ENCODE results near the gene TMEM53. TPM values are rescaled to one million over a fixed set of nuclear protein-coding genes. Genes with fewer than 3 reads are reported as not detected.

TMEM53 gene
- total RNA-seq, 1 donor from 2014 or later = 7.3 TPM

DNA sequence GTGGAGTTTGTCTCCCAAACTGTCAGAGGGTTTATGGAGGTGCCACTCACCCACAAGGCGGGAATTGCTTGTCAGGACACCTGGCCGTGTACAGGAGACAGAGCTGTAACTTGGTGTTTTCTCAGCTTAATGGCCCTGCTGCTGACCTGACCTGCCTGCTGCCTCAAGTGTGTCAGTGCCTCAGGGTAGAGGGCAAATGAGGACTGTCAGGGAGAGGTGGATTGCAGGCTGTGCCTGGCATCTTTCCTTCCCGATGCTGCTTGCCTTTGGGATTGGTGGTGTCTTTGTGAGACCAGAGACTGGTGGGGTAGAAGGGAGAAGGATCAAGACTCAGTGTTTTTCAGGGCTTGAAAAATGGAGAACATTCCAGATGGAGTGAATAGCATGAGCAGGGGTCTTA lies 31.4 kb downstream of the TMEM53 start:
- Mint-ChIP-seq H3K9me3 (ENCODE audit: unreplicated experiment) (no peaks in the 10 kb centered on the region), H3K4me3 (ENCODE audit: unreplicated experiment) (no peak overlapping the region), H3K27me3 (ENCODE audit: low read depth, unreplicated experiment) (no peaks in the 10 kb centered on the region), H3K4me1 (ENCODE audit: low read depth, unreplicated experiment) (peaks cover 5% of the 10 kb centered on the region), H3K27ac (ENCODE audit: unreplicated experiment) (no peak overlapping the region), H3K36me3 (ENCODE audit: low read depth, unreplicated experiment) (peaks cover 18% of the 10 kb centered on the region)
- Histone ChIP-seq H3K9ac (ENCODE audit: low read length) (no peak overlapping the region), H3K27me3 (ENCODE audit: insufficient read depth, low read length) (no peaks in the 10 kb centered on the region), H3K36me3 (ENCODE audit: insufficient read depth, low read length) (peaks cover 23% of the 10 kb centered on the region), H2AFZ (ENCODE audit: low read depth, low read length) (no peak overlapping the region), H3K4me2 (ENCODE audit: low read length) (no peak overlapping the region), H3K4me1 (ENCODE audit: insufficient read depth, low read length) (peaks cover 9% of the 10 kb centered on the region), H4K20me1 (ENCODE audit: insufficient read depth, low read length) (peaks cover 56% of the 10 kb centered on the region), H3K4me3 (ENCODE audit: insufficient read depth, low read depth, low read length) (no peak overlapping the region), H3K79me2 (ENCODE audit: insufficient read depth, low read length) (peaks cover 6% of the 10 kb centered on the region), H3K9me3 (ENCODE audit: insufficient read depth, low read depth, low read length) (no peaks in the 10 kb centered on the region), H3K27ac (ENCODE audit: low read depth, low read length) (no peak overlapping the region)
- DNase-seq (ENCODE audit: low read depth) (no peak), FAIRE-seq (no peak)
- TF ChIP-seq, protein P1, sequence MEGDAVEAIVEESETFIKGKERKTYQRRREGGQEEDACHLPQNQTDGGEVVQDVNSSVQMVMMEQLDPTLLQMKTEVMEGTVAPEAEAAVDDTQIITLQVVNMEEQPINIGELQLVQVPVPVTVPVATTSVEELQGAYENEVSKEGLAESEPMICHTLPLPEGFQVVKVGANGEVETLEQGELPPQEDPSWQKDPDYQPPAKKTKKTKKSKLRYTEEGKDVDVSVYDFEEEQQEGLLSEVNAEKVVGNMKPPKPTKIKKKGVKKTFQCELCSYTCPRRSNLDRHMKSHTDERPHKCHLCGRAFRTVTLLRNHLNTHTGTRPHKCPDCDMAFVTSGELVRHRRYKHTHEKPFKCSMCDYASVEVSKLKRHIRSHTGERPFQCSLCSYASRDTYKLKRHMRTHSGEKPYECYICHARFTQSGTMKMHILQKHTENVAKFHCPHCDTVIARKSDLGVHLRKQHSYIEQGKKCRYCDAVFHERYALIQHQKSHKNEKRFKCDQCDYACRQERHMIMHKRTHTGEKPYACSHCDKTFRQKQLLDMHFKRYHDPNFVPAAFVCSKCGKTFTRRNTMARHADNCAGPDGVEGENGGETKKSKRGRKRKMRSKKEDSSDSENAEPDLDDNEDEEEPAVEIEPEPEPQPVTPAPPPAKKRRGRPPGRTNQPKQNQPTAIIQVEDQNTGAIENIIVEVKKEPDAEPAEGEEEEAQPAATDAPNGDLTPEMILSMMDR (IDR thresholded peaks at IDR 0.05; ENCODE audit: insufficient read depth, low read depth, low read length) = no peak
- no peak for TF ChIP-seq EZH2 (IDR thresholded peaks at IDR 0.05; ENCODE audit: insufficient read depth, low read length)

DNA sequence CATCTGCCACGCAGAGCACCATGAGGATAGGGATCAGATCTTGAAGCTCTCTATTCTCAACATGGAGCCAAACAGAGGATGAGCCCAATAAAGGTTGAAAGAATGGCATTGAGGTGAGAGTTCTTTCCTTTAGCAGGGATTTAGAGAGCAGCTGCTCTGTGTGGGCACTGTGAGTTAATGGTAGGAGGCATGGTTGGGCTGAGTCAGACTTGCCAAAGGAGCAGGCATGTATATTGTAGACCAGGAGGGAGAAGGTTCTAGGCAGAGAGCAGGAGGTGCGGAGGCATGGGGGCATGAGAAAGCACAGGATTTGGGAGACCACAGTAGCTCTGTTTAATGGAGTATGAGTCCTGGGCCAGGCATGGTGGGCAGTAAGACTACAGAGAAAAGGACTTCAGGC lies 32.0 kb downstream of the TMEM53 start:
- H3K4me2 ChIP-seq (ENCODE audit: low read length) = no peak overlapping the region
- H3K79me2 ChIP-seq (ENCODE audit: insufficient read depth, low read length) = peaks cover 6% of the 10 kb centered on the region
- H3K9ac ChIP-seq (ENCODE audit: low read length) = no peak overlapping the region
- Mint-ChIP-seq H3K36me3 (ENCODE audit: low read depth, unreplicated experiment) (peaks cover 19% of the 10 kb centered on the region), H3K4me3 (ENCODE audit: unreplicated experiment) (no peak overlapping the region), H3K27ac (ENCODE audit: unreplicated experiment) (no peak overlapping the region), H3K27me3 (ENCODE audit: low read depth, unreplicated experiment) (no peaks in the 10 kb centered on the region), H3K9me3 (ENCODE audit: unreplicated experiment) (no peaks in the 10 kb centered on the region), H3K4me1 (ENCODE audit: low read depth, unreplicated experiment) (peaks cover 5% of the 10 kb centered on the region)
- H3K36me3 ChIP-seq (ENCODE audit: insufficient read depth, low read length) = peaks cover 22% of the 10 kb centered on the region
- H4K20me1 ChIP-seq (ENCODE audit: insufficient read depth, low read length) = peaks cover 51% of the 10 kb centered on the region
- H3K4me1 ChIP-seq (ENCODE audit: insufficient read depth, low read length) = peaks cover 9% of the 10 kb centered on the region
- no peak for FAIRE-seq
- H3K9me3 ChIP-seq (ENCODE audit: insufficient read depth, low read depth, low read length) = no peaks in the 10 kb centered on the region
- H3K27ac ChIP-seq (ENCODE audit: low read depth, low read length) = no peak overlapping the region
- TF ChIP-seq, protein P1 (IDR thresholded peaks at IDR 0.05; ENCODE audit: insufficient read depth, low read depth, low read length) = no peak
- no peak for TF ChIP-seq EZH2 (IDR thresholded peaks at IDR 0.05; ENCODE audit: insufficient read depth, low read length)
- no peak for DNase-seq (ENCODE audit: low read depth)
- H3K27me3 ChIP-seq (ENCODE audit: insufficient read depth, low read length) = no peaks in the 10 kb centered on the region
- H2AFZ ChIP-seq (ENCODE audit: low read depth, low read length) = no peak overlapping the region
- H3K4me3 ChIP-seq (ENCODE audit: insufficient read depth, low read depth, low read length) = no peak overlapping the region

DNA sequence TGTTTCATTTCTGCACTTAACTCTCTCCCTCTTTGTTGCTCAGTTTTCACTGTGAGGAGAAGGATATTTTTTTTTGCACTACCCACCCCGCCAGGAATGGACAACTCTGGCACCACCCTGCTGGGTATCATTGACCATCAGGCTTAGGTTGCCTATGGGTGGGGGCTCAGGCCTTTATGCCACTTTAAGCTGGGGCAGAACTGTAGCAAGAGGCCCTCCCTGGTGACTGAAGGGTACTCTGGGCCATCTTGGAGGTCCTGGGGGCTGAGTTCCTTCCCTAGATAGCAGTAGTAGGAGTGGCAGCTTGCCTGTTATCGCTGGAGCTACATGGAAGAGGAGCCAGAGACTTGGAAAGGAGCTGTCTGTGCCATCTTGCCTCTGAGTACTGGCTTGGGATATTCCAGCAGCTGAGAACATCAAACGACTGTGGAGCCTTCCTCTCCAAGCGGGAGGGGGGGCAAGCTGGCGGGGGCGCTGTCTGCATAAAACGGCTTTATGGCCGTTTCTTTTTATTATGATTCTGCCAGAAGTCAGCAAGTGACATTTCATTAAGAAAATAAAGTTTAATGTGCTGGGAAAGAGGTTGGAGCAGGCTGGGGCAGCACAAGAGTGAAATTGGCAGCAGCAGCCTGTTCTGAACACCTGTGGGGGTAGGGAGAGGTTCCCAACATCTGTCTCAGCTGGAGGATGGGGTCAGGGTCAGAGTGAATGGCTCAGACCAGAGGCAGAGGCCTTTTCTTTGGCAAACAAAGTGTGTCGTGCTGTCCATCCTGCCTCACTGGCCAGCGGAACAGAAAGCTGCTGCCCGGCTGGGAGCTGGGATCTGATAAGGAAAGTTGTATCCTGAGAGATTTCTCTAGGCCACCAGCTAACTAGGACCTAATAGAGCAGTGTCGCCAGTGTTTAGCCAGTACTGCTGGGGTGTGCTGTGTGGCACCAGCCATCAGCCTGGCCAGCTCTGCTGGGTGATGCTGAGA lies 32.9 kb downstream of the TMEM53 start:
- no peaks in the 10 kb centered on the region for H3K27me3 Mint-ChIP-seq (ENCODE audit: low read depth, unreplicated experiment)
- no peaks in the 10 kb centered on the region for H3K9me3 Mint-ChIP-seq (ENCODE audit: unreplicated experiment)
- Histone ChIP-seq H3K27me3 (ENCODE audit: insufficient read depth, low read length) (no peaks in the 10 kb centered on the region), H3K4me1 (ENCODE audit: insufficient read depth, low read length) (peaks cover 9% of the 10 kb centered on the region), H3K79me2 (ENCODE audit: insufficient read depth, low read length) (peaks cover 6% of the 10 kb centered on the region), H3K9me3 (ENCODE audit: insufficient read depth, low read depth, low read length) (no peaks in the 10 kb centered on the region), H3K36me3 (ENCODE audit: insufficient read depth, low read length) (peaks cover 25% of the 10 kb centered on the region), H3K9ac (ENCODE audit: low read length) (no peak overlapping the region), H3K27ac (ENCODE audit: low read depth, low read length) (no peak overlapping the region), H3K4me3 (ENCODE audit: insufficient read depth, low read depth, low read length) (no peak overlapping the region), H2AFZ (ENCODE audit: low read depth, low read length) (no peak overlapping the region), H3K4me2 (ENCODE audit: low read length) (no peak overlapping the region), H4K20me1 (ENCODE audit: insufficient read depth, low read length) (peaks cover 54% of the 10 kb centered on the region)
- DNase-seq (ENCODE audit: low read depth) = no peak
- TF ChIP-seq, protein P1 (IDR thresholded peaks at IDR 0.05; ENCODE audit: insufficient read depth, low read depth, low read length) = no peak
- no peak for TF ChIP-seq EZH2 (IDR thresholded peaks at IDR 0.05; ENCODE audit: insufficient read depth, low read length)
- H3K4me3 Mint-ChIP-seq (ENCODE audit: unreplicated experiment) = no peak overlapping the region
- H3K27ac Mint-ChIP-seq (ENCODE audit: unreplicated experiment) = no peak overlapping the region
- peaks cover 5% of the 10 kb centered on the region for H3K4me1 Mint-ChIP-seq (ENCODE audit: low read depth, unreplicated experiment)
- FAIRE-seq = no peak
- peaks cover 21% of the 10 kb centered on the region for H3K36me3 Mint-ChIP-seq (ENCODE audit: low read depth, unreplicated experiment)

Measured in astrocyte (in vitro differentiated cells and primary cell).